Measurements from ENCODE around the gene CARS1.
A peak's percentile ranks its signal among the peaks of the same experiment; 100 is the strongest.

The CARS1 gene

GRCh38 chr11:3092603-3093141 lies 35.4 kb upstream of the CARS1 start:
- no peak overlapping the region for H3K27ac ChIP-seq
- TF ChIP-seq CTCF (conservative IDR thresholded peaks at IDR 0.05): no peak

- H3K27ac ChIP-seq: no peak overlapping the region
- TF ChIP-seq CTCF (conservative IDR thresholded peaks at IDR 0.05): peak; percentile 98
Observed at GRCh38 chr11:3091846-3092602, 34.8 kb upstream of the CARS1 start.

- no peak overlapping the region for H3K27ac ChIP-seq
- TF ChIP-seq CTCF (conservative IDR thresholded peaks at IDR 0.05): no peak
Observed at GRCh38 chr11:3091081-3091845, 34.0 kb upstream of the CARS1 start.

GRCh38 chr11:3090096-3090901 lies 33.1 kb upstream of the CARS1 start:
- TF ChIP-seq CTCF (conservative IDR thresholded peaks at IDR 0.05): no peak
- no peak overlapping the region for H3K27ac ChIP-seq

- no peak for TF ChIP-seq CTCF (conservative IDR thresholded peaks at IDR 0.05)
- H3K27ac ChIP-seq: no peak overlapping the region
Observed at GRCh38 chr11:3089236-3090061, 32.2 kb upstream of the CARS1 start.

- no peak for TF ChIP-seq CTCF (conservative IDR thresholded peaks at IDR 0.05)
- H3K27ac ChIP-seq: no peak overlapping the region
Observed at GRCh38 chr11:3088806-3089205, 31.6 kb upstream of the CARS1 start.

Measured in VCaP (cell line).